ENCODE data around the gene RNF144A.

DNA sequence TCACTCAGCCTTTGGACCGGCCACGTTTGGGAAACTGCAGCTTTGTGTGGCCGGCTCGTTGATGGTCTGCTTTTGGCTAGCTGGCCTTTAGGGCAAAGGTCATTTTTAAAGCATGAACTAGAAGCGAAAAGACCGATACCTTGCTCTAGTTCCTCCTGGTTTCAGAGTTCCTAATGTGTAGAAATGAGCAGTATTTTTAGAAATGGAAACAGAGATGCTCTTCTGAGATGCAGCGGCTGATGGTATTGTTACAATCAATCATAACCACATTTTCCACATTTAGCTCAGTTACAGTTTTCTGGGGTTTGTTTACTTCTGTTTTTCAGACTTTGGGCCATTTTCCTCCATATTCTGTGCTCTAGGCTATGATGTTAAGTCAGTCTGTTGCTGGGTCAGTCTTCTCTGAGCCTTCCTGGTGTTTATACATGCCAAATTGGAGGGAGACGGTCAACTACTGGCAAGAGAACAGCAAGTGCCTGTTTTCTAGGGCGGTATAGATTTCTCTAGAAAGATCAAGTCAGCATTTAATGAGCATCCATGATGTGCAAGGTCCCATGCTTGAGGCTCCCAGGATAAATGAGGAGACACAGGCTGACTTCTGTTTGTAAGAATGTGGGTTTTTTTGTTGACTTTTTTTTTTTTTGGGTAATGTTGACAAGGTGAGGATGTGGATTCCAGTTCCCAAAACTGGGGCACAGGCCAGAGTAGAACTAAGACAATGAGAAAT lies 28.0 kb downstream of the RNF144A start:
- TF ChIP-seq SMAD3 (CRISPR knock-in tag; IDR thresholded peaks at IDR 0.05; ENCODE audit: borderline replicate concordance) = no peak
- TF ChIP-seq, protein P1, sequence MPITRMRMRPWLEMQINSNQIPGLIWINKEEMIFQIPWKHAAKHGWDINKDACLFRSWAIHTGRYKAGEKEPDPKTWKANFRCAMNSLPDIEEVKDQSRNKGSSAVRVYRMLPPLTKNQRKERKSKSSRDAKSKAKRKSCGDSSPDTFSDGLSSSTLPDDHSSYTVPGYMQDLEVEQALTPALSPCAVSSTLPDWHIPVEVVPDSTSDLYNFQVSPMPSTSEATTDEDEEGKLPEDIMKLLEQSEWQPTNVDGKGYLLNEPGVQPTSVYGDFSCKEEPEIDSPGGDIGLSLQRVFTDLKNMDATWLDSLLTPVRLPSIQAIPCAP (CRISPR knock-in tag; IDR thresholded peaks at IDR 0.05) = no peak
- TF ChIP-seq, protein P2, sequence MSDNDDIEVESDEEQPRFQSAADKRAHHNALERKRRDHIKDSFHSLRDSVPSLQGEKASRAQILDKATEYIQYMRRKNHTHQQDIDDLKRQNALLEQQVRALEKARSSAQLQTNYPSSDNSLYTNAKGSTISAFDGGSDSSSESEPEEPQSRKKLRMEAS (CRISPR knock-in tag; IDR thresholded peaks at IDR 0.05) = no peak
- TF ChIP-seq, protein P3, sequence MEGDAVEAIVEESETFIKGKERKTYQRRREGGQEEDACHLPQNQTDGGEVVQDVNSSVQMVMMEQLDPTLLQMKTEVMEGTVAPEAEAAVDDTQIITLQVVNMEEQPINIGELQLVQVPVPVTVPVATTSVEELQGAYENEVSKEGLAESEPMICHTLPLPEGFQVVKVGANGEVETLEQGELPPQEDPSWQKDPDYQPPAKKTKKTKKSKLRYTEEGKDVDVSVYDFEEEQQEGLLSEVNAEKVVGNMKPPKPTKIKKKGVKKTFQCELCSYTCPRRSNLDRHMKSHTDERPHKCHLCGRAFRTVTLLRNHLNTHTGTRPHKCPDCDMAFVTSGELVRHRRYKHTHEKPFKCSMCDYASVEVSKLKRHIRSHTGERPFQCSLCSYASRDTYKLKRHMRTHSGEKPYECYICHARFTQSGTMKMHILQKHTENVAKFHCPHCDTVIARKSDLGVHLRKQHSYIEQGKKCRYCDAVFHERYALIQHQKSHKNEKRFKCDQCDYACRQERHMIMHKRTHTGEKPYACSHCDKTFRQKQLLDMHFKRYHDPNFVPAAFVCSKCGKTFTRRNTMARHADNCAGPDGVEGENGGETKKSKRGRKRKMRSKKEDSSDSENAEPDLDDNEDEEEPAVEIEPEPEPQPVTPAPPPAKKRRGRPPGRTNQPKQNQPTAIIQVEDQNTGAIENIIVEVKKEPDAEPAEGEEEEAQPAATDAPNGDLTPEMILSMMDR (IDR thresholded peaks at IDR 0.05) = no peak
- TF ChIP-seq FOXK1 (CRISPR knock-in tag; IDR thresholded peaks at IDR 0.05) = no peak
- TF ChIP-seq, protein P4, sequence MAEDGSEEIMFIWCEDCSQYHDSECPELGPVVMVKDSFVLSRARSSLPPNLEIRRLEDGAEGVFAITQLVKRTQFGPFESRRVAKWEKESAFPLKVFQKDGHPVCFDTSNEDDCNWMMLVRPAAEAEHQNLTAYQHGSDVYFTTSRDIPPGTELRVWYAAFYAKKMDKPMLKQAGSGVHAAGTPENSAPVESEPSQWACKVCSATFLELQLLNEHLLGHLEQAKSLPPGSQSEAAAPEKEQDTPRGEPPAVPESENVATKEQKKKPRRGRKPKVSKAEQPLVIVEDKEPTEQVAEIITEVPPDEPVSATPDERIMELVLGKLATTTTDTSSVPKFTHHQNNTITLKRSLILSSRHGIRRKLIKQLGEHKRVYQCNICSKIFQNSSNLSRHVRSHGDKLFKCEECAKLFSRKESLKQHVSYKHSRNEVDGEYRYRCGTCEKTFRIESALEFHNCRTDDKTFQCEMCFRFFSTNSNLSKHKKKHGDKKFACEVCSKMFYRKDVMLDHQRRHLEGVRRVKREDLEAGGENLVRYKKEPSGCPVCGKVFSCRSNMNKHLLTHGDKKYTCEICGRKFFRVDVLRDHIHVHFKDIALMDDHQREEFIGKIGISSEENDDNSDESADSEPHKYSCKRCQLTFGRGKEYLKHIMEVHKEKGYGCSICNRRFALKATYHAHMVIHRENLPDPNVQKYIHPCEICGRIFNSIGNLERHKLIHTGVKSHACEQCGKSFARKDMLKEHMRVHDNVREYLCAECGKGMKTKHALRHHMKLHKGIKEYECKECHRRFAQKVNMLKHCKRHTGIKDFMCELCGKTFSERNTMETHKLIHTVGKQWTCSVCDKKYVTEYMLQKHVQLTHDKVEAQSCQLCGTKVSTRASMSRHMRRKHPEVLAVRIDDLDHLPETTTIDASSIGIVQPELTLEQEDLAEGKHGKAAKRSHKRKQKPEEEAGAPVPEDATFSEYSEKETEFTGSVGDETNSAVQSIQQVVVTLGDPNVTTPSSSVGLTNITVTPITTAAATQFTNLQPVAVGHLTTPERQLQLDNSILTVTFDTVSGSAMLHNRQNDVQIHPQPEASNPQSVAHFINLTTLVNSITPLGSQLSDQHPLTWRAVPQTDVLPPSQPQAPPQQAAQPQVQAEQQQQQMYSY (CRISPR knock-in tag; IDR thresholded peaks at IDR 0.05) = no peak
- TF ChIP-seq NR2C2 (CRISPR knock-in tag; IDR thresholded peaks at IDR 0.05) = no peak
- no peak for TF ChIP-seq CBFB (CRISPR knock-in tag; IDR thresholded peaks at IDR 0.05; ENCODE audit: low read depth)
- TF ChIP-seq, protein P5, sequence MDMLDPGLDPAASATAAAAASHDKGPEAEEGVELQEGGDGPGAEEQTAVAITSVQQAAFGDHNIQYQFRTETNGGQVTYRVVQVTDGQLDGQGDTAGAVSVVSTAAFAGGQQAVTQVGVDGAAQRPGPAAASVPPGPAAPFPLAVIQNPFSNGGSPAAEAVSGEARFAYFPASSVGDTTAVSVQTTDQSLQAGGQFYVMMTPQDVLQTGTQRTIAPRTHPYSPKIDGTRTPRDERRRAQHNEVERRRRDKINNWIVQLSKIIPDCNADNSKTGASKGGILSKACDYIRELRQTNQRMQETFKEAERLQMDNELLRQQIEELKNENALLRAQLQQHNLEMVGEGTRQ (CRISPR knock-in tag; IDR thresholded peaks at IDR 0.05) = no peak
